Gastrocnemius medialis (tissue), 4 donors: ENCODE data around the gene MMP14. TPM values are rescaled to one million over a fixed set of nuclear protein-coding genes. Genes with fewer than 3 reads are reported as not detected.
"Not testable (repeated sequence)": the region's sequence is repeated elsewhere in the genome, so short reads cannot be mapped to it uniquely, and the experiment has no call there.

Experiments
- ATAC-seq, 2 donors: fragments of 150-250 bp; one replicate each; pipeline ENCODE4 v1.9.1; 2016
- DNase-seq, 2 donors: peaks; one replicate each; pipeline ENCODE4 v3.0.0-alpha.2; 2019
- H3K27ac ChIP-seq, 4 donors: fragments of 200-600 bp; sonication (generic); 1 replicate in 1 of 4; 2 replicates in 3 of 4; pipeline ENCODE4 v1.5.1; 2016 to 2018; ENCODE audit warnings: mild to moderate bottlenecking in 2 of 4, moderate library complexity in 1 of 4
- H3K27me3 ChIP-seq, 3 donors: fragments of 200-600 bp; sonication (generic) in 2 of 3; 1 replicate in 1 of 3; 2 replicates in 2 of 3; pipeline versions ENCODE4 v1.5.1 to v1.6.0; 2016 to 2019; ENCODE audit warnings: mild to moderate bottlenecking in 1 of 3, moderate library complexity in 1 of 3
- H3K36me3 ChIP-seq, 2 donors: fragments of 200-600 bp; sonication (generic) in 1 of 2; one replicate each; pipeline ENCODE4 v1.5.1; 2017 to 2018
- H3K4me1 ChIP-seq, 2 donors: fragments of 200-600 bp; sonication (generic) in 1 of 2; one replicate each; pipeline ENCODE4 v1.5.1; 2016 to 2017; ENCODE audit warnings: mild to moderate bottlenecking in 2 of 2
- H3K4me3 ChIP-seq, 4 donors: fragments of 200-600 bp; sonication (generic) in 3 of 4; 1 replicate in 1 of 4; 2 replicates in 3 of 4; pipeline ENCODE4 v1.5.1; 2016 to 2019; ENCODE audit warnings: mild to moderate bottlenecking in 2 of 4
- H3K9me3 ChIP-seq, 3 donors: fragments of 200-600 bp; sonication (generic) in 2 of 3; 1 replicate in 1 of 3; 2 replicates in 2 of 3; pipeline ENCODE4 v1.5.1; 2016 to 2019
- POLR2A ChIP-seq, 2 donors: fragments of 450-650 bp; IDR thresholded peaks; one replicate each; pipeline ENCODE4 v1.6.1; 2017; ENCODE audit warnings: antibody characterized with exemption in 2 of 2, mild to moderate bottlenecking in 2 of 2, moderate library complexity in 2 of 2
- in situ Hi-C, 4 donors: fragments of 200-750 bp; cut with MboI; loops; one replicate each; pipeline versions ENCODE4 v1.15.0 to v1.8.0; 2017; ENCODE audit warnings: low sequenced_read_pairs in 4 of 4
- intact Hi-C: fragments of 100-400 bp; cut with DNase I; formaldehyde crosslinking; loops from one replicate; pipeline ENCODE4 v1.15.1; 2023; ENCODE audit warnings: low total_unique reads
- total RNA-seq, 4 donors: library from RNA; depleted of rRNA; stranded (reverse); fragments of >200 nt; gene quantifications; one replicate each; pipeline versions ENCODE4 v1.1.0 to v1.2.3, GENCODE V29; 2016
- TF ChIP-seq, protein P1 (sequence below), 5 experiments: fragments of 450-650 bp in 3 of 5; fragments of 200-600 bp in 2 of 5; sonication (generic) in 2 of 5; IDR thresholded peaks in 4 of 5; conservative IDR thresholded peaks in 1 of 5; 1 replicate in 4 of 5; 2 replicates in 1 of 5; pipeline ENCODE4 v1.5.1; 2016 to 2019; ENCODE audit warnings: antibody characterized with exemption in 5 of 5, mild to moderate bottlenecking in 3 of 5, moderate library complexity in 3 of 5

MMP14 gene
- total RNA-seq, 4 donors from 2014 or later = 14.9 to 29.7 (median 20.8) TPM

DNA sequence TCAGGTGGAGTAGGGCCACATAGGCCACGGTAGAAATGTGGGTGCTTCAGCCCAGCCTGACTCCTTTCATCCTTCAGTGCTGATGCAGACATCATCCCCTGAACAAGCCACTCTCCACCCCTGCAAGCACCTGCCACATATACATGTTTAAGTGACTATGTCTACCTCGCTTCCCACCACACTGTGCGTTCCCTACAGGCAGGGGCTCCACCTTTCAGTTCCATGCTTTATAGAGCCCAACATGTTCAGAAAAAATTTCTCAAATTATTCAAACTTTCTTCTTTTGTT lies 32.8 kb upstream of the MMP14 start:
- ATAC-seq = no peak
- intact Hi-C loops = no loop called here

DNA sequence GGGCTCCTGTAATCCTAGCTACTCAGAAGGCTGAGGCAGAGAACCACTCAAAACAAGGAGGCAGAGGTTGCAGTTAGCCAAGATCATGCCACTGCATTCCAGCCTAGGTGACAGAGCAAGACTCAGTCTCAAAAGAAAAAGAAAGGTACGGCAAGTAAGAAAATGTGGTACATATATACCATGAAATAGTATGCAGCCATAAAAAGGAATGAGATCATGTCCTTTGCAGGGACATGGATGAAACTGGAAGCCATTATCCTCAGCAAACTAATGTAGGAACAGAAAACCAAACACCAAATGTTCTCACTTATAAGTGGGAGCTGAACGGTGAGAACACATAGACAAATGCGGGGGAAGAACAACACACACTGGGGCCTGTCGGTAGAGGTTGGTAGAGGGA lies 31.1 kb upstream of the MMP14 start:
- H3K27me3 ChIP-seq, H3K36me3 ChIP-seq, H3K27ac ChIP-seq, intact Hi-C loops, H3K4me3 ChIP-seq, DNase-seq, in situ Hi-C loops, ATAC-seq, H3K4me1 ChIP-seq, H3K9me3 ChIP-seq: not testable (repeated sequence)

More for the DNA sequence above, 32.8 kb upstream of the MMP14 start:
- no peaks in the 10 kb centered on the region for H3K9me3 ChIP-seq
- H3K36me3 ChIP-seq = no peaks in the 10 kb centered on the region
- in situ Hi-C loops = no loop called here
- H3K4me1 ChIP-seq = no peaks in the 10 kb centered on the region
- TF ChIP-seq POLR2A (IDR thresholded peaks at IDR 0.05) = no peak
- TF ChIP-seq, protein P1, sequence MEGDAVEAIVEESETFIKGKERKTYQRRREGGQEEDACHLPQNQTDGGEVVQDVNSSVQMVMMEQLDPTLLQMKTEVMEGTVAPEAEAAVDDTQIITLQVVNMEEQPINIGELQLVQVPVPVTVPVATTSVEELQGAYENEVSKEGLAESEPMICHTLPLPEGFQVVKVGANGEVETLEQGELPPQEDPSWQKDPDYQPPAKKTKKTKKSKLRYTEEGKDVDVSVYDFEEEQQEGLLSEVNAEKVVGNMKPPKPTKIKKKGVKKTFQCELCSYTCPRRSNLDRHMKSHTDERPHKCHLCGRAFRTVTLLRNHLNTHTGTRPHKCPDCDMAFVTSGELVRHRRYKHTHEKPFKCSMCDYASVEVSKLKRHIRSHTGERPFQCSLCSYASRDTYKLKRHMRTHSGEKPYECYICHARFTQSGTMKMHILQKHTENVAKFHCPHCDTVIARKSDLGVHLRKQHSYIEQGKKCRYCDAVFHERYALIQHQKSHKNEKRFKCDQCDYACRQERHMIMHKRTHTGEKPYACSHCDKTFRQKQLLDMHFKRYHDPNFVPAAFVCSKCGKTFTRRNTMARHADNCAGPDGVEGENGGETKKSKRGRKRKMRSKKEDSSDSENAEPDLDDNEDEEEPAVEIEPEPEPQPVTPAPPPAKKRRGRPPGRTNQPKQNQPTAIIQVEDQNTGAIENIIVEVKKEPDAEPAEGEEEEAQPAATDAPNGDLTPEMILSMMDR (IDR thresholded peaks at IDR 0.05 in 4 of 5, conservative IDR thresholded peaks at IDR 0.05 in 1 of 5) = no peak
- no peak overlapping the region for H3K27ac ChIP-seq
- H3K4me3 ChIP-seq = no peak overlapping the region
- H3K27me3 ChIP-seq = no peaks in the 10 kb centered on the region
- DNase-seq = no peak

DNA sequence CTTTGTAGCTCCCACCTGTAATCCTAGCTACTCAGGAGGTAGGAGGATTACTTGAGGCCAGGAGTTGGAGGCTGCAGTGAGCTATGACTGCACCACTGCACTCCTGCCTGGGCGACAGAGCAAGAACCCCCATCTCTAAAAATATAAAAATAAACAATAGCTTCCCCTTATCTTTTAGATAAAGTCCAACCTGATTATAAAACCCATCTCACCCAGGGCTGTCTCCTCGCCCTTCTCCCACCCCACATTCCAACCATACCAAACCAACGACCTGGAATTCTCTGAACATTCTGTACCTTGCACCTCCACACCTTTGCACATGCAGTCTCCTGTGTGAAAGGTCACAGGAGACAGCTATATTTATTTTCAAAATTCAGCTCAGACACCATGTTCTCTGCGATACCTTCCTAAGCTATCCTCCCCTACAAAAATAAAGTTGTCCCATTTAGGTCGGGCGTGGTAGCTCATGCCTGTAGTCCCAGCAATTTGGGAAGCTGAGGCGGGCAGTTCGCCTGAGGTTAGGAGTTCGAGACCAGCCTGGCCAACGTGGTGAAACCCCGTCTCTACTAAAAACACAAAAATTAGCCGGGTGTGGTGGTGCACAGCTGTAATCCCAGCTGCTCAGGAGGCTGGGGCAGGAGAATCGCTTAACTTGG lies 28.8 kb upstream of the MMP14 start:
- intact Hi-C loops (no loop called here), in situ Hi-C loops (no loop called here)
- Histone ChIP-seq H3K36me3 (no peaks in the 10 kb centered on the region), H3K27ac (no peak overlapping the region), H3K27me3 (no peaks in the 10 kb centered on the region), H3K4me1 (no peaks in the 10 kb centered on the region), H3K9me3 (no peaks in the 10 kb centered on the region), H3K4me3 (no peak overlapping the region)
- TF ChIP-seq, protein P1 (IDR thresholded peaks at IDR 0.05 in 4 of 5, conservative IDR thresholded peaks at IDR 0.05 in 1 of 5) = no peak
- TF ChIP-seq POLR2A (IDR thresholded peaks at IDR 0.05) = no peak
- no peak for DNase-seq
- no peak for ATAC-seq

DNA sequence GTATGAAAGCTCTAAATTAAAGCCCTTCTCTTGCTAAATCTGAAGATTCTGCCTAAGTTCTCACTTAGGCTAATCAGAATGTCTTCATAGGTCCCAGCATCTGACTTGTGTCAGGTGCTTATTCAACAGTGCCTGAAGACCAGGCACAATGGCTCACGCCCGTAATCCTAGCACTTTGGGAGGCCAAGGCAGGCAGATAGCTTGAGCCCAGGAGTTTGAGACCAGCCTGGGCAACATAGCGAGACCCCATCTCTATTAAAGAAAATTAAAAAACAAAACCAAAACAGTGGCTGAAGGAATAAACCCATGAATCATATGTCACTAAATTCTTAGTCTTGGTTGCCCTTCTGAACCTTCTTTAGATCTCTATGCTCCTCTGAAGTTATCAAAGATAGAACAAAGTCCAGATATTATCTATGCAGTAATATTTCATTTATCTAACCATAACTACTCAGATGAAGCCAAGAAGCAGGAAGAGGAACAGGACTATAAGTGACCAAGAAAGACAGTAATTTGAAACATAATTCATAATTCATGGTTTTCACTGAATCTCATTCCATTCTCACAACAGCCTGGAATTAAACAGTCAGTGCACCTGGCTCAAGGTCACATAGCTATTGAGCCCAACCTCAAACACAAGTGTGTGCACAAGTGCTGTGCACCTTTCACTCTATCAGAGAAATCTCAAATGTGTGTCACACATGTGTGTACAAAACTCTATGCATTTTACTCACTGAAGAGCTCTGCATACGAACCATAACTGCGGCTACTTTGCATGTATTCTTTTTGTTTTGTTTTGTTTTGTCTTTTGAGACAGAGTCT lies 27.8 kb upstream of the MMP14 start:
- in situ Hi-C loops = no loop called here
- Histone ChIP-seq H3K27me3 (no peaks in the 10 kb centered on the region), H3K4me1 (no peaks in the 10 kb centered on the region), H3K27ac (no peak overlapping the region), H3K36me3 (no peaks in the 10 kb centered on the region), H3K9me3 (no peaks in the 10 kb centered on the region), H3K4me3 (no peak overlapping the region)
- DNase-seq (no peak), ATAC-seq (no peak)
- TF ChIP-seq POLR2A (IDR thresholded peaks at IDR 0.05) = no peak
- TF ChIP-seq, protein P1 (IDR thresholded peaks at IDR 0.05 in 4 of 5, conservative IDR thresholded peaks at IDR 0.05 in 1 of 5) = no peak
- intact Hi-C loops = no loop called here

DNA sequence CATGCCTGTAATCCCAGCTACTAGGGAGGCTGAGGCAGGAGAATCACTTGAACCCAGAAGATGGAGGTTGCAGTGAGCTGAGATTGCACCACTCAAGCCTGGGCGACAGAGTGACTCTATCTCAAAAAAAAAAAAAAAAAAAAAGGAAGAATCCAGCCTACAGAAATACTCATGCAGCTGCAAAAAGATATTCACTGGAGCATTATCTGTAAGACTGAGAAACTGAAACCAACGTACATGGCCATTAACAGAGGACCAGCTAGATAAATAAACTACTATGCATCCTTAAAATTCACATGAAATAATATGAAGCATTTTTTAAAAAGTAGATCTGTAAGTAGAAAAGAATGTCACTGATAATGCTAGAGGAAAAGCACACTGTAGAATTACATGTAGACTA lies 24.7 kb upstream of the MMP14 start:
- no peaks in the 10 kb centered on the region for H3K36me3 ChIP-seq
- H3K27me3 ChIP-seq = no peaks in the 10 kb centered on the region
- in situ Hi-C loops (no loop called here), intact Hi-C loops (no loop called here)
- no peaks in the 10 kb centered on the region for H3K4me1 ChIP-seq
- TF ChIP-seq, protein P1 (IDR thresholded peaks at IDR 0.05 in 4 of 5, conservative IDR thresholded peaks at IDR 0.05 in 1 of 5) = no peak
- no peak for TF ChIP-seq POLR2A (IDR thresholded peaks at IDR 0.05)
- H3K9me3 ChIP-seq = no peaks in the 10 kb centered on the region
- no peak overlapping the region for H3K27ac ChIP-seq
- ATAC-seq = no peak
- no peak for DNase-seq
- no peak overlapping the region for H3K4me3 ChIP-seq
